Measurements from ENCODE around the gene SUSD3.

Gene SUSD3

GRCh38 chr9:93120846-93121315 lies 62.4 kb downstream of the SUSD3 start:
- no peaks in the 10 kb centered on the region for H3K27me3 ChIP-seq (ENCODE audit: insufficient read depth, low read length)
- H3K27ac ChIP-seq (ENCODE audit: low read depth, low read length), result no peak overlapping the region
- H3K36me3 ChIP-seq (ENCODE audit: insufficient read depth, low read length), result no peaks in the 10 kb centered on the region

GRCh38 chr9:93121316-93122241 lies 63.1 kb downstream of the SUSD3 start:
- H3K27me3 ChIP-seq (ENCODE audit: insufficient read depth, low read length), result no peaks in the 10 kb centered on the region
- no peaks in the 10 kb centered on the region for H3K79me2 ChIP-seq (ENCODE audit: control insufficient read depth, insufficient read depth, low read length, unreplicated experiment)
- no peak overlapping the region for H2AFZ ChIP-seq (ENCODE audit: low read length, unreplicated experiment)
- peaks cover 18% of the 10 kb centered on the region for H3K4me1 ChIP-seq (ENCODE audit: control insufficient read depth, insufficient read depth, low read length, unreplicated experiment)
- H3K27ac ChIP-seq (ENCODE audit: low read depth, low read length), result no peak overlapping the region
- H3K36me3 ChIP-seq (ENCODE audit: insufficient read depth, low read length), result no peaks in the 10 kb centered on the region
- H3K4me3 ChIP-seq (ENCODE audit: low read depth, low read length), result no peak overlapping the region

More at GRCh38 chr9:93120846-93121315, 62.4 kb downstream of the SUSD3 start:
- Histone ChIP-seq H3K4me3 (ENCODE audit: low read depth, low read length) (no peak overlapping the region), H2AFZ (ENCODE audit: low read length, unreplicated experiment) (no peak overlapping the region), H3K79me2 (ENCODE audit: control insufficient read depth, insufficient read depth, low read length, unreplicated experiment) (no peaks in the 10 kb centered on the region), H3K4me1 (ENCODE audit: control insufficient read depth, insufficient read depth, low read length, unreplicated experiment) (peaks cover 23% of the 10 kb centered on the region)

- H3K4me3 ChIP-seq (ENCODE audit: low read depth, low read length), result no peak overlapping the region
- H3K36me3 ChIP-seq (ENCODE audit: insufficient read depth, low read length), result no peaks in the 10 kb centered on the region
- no peak overlapping the region for H3K27ac ChIP-seq (ENCODE audit: low read depth, low read length)
- H3K27me3 ChIP-seq (ENCODE audit: insufficient read depth, low read length), result no peaks in the 10 kb centered on the region
- H2AFZ ChIP-seq (ENCODE audit: low read length, unreplicated experiment), result no peak overlapping the region
- peaks cover 29% of the 10 kb centered on the region for H3K4me1 ChIP-seq (ENCODE audit: control insufficient read depth, insufficient read depth, low read length, unreplicated experiment)
- no peaks in the 10 kb centered on the region for H3K79me2 ChIP-seq (ENCODE audit: control insufficient read depth, insufficient read depth, low read length, unreplicated experiment)
Measured at GRCh38 chr9:93122721-93123221, 64.3 kb downstream of the SUSD3 start.

- Histone ChIP-seq H3K4me3 (ENCODE audit: low read depth, low read length) (no peak overlapping the region), H3K27me3 (ENCODE audit: insufficient read depth, low read length) (no peaks in the 10 kb centered on the region), H2AFZ (ENCODE audit: low read length, unreplicated experiment) (no peak overlapping the region), H3K27ac (ENCODE audit: low read depth, low read length) (no peak overlapping the region), H3K36me3 (ENCODE audit: insufficient read depth, low read length) (no peaks in the 10 kb centered on the region), H3K79me2 (ENCODE audit: control insufficient read depth, insufficient read depth, low read length, unreplicated experiment) (no peaks in the 10 kb centered on the region), H3K4me1 (ENCODE audit: control insufficient read depth, insufficient read depth, low read length, unreplicated experiment) (peaks cover 32% of the 10 kb centered on the region)
Measured at GRCh38 chr9:93123561-93124283, 65.2 kb downstream of the SUSD3 start.

- no peak overlapping the region for H2AFZ ChIP-seq (ENCODE audit: low read length, unreplicated experiment)
- peaks cover 24% of the 10 kb centered on the region for H3K4me1 ChIP-seq (ENCODE audit: control insufficient read depth, insufficient read depth, low read length, unreplicated experiment)
- H3K4me3 ChIP-seq (ENCODE audit: low read depth, low read length), result no peak overlapping the region
- H3K27me3 ChIP-seq (ENCODE audit: insufficient read depth, low read length), result no peaks in the 10 kb centered on the region
- no peaks in the 10 kb centered on the region for H3K79me2 ChIP-seq (ENCODE audit: control insufficient read depth, insufficient read depth, low read length, unreplicated experiment)
- H3K36me3 ChIP-seq (ENCODE audit: insufficient read depth, low read length), result no peaks in the 10 kb centered on the region
- no peak overlapping the region for H3K27ac ChIP-seq (ENCODE audit: low read depth, low read length)
Measured at GRCh38 chr9:93124793-93125192, 66.3 kb downstream of the SUSD3 start.

- Histone ChIP-seq H3K4me3 (ENCODE audit: low read depth, low read length) (no peak overlapping the region), H3K36me3 (ENCODE audit: insufficient read depth, low read length) (no peaks in the 10 kb centered on the region), H3K27ac (ENCODE audit: low read depth, low read length) (no peak overlapping the region), H3K79me2 (ENCODE audit: control insufficient read depth, insufficient read depth, low read length, unreplicated experiment) (no peaks in the 10 kb centered on the region), H2AFZ (ENCODE audit: low read length, unreplicated experiment) (no peak overlapping the region), H3K27me3 (ENCODE audit: insufficient read depth, low read length) (no peaks in the 10 kb centered on the region), H3K4me1 (ENCODE audit: control insufficient read depth, insufficient read depth, low read length, unreplicated experiment) (peaks cover 18% of the 10 kb centered on the region)
Measured at GRCh38 chr9:93125331-93125894, 66.9 kb downstream of the SUSD3 start.

GRCh38 chr9:93126151-93126781 lies 67.8 kb downstream of the SUSD3 start:
- no peaks in the 10 kb centered on the region for H3K36me3 ChIP-seq (ENCODE audit: insufficient read depth, low read length)
- no peak overlapping the region for H2AFZ ChIP-seq (ENCODE audit: low read length, unreplicated experiment)
- H3K27me3 ChIP-seq (ENCODE audit: insufficient read depth, low read length), result no peaks in the 10 kb centered on the region
- H3K4me3 ChIP-seq (ENCODE audit: low read depth, low read length), result no peak overlapping the region
- peaks cover under 1% of the 10 kb centered on the region for H3K79me2 ChIP-seq (ENCODE audit: control insufficient read depth, insufficient read depth, low read length, unreplicated experiment)
- peaks cover 16% of the 10 kb centered on the region for H3K4me1 ChIP-seq (ENCODE audit: control insufficient read depth, insufficient read depth, low read length, unreplicated experiment)
- H3K27ac ChIP-seq (ENCODE audit: low read depth, low read length), result no peak overlapping the region

- peaks cover 16% of the 10 kb centered on the region for H3K4me1 ChIP-seq (ENCODE audit: control insufficient read depth, insufficient read depth, low read length, unreplicated experiment)
- no peak overlapping the region for H2AFZ ChIP-seq (ENCODE audit: low read length, unreplicated experiment)
- H3K79me2 ChIP-seq (ENCODE audit: control insufficient read depth, insufficient read depth, low read length, unreplicated experiment), result peaks cover 5% of the 10 kb centered on the region
- H3K36me3 ChIP-seq (ENCODE audit: insufficient read depth, low read length), result no peaks in the 10 kb centered on the region
- H3K27ac ChIP-seq (ENCODE audit: low read depth, low read length), result no peak overlapping the region
- no peak overlapping the region for H3K4me3 ChIP-seq (ENCODE audit: low read depth, low read length)
- H3K27me3 ChIP-seq (ENCODE audit: insufficient read depth, low read length), result no peaks in the 10 kb centered on the region
Measured at GRCh38 chr9:93126825-93127368, 68.4 kb downstream of the SUSD3 start.

GRCh38 chr9:93127395-93127911 lies 69.0 kb downstream of the SUSD3 start:
- H3K27ac ChIP-seq (ENCODE audit: low read depth, low read length), result no peak overlapping the region
- no peak overlapping the region for H2AFZ ChIP-seq (ENCODE audit: low read length, unreplicated experiment)
- H3K4me1 ChIP-seq (ENCODE audit: control insufficient read depth, insufficient read depth, low read length, unreplicated experiment), result peaks cover 19% of the 10 kb centered on the region
- H3K36me3 ChIP-seq (ENCODE audit: insufficient read depth, low read length), result no peaks in the 10 kb centered on the region
- peaks cover 10% of the 10 kb centered on the region for H3K79me2 ChIP-seq (ENCODE audit: control insufficient read depth, insufficient read depth, low read length, unreplicated experiment)
- H3K4me3 ChIP-seq (ENCODE audit: low read depth, low read length), result no peak overlapping the region
- no peaks in the 10 kb centered on the region for H3K27me3 ChIP-seq (ENCODE audit: insufficient read depth, low read length)
